ENCODE results near the gene MCTP1. TPM values are rescaled to one million over a fixed set of nuclear protein-coding genes. Genes with fewer than 3 reads are reported as not detected.

Gene MCTP1
- total and polyA plus RNA-seq, 2 experiments from 2014 or later, result 0.23 TPM; not detected in 1

GRCh38 chr5:95142145-95142544, 142.7 kb downstream of the MCTP1 start:
- H3K36me3 ChIP-seq (ENCODE audit: low read depth), result no peaks in the 10 kb centered on the region
- H2AFZ ChIP-seq, result no peak overlapping the region
- H3K4me1 ChIP-seq (ENCODE audit: insufficient read depth), result no peaks in the 10 kb centered on the region
- no peaks in the 10 kb centered on the region for H3K9me3 ChIP-seq (ENCODE audit: low read depth)
- no peak overlapping the region for H3K9ac ChIP-seq
- no peaks in the 10 kb centered on the region for H3F3A ChIP-seq (ENCODE audit: insufficient read depth)
- no peaks in the 10 kb centered on the region for H3K9me2 ChIP-seq (ENCODE audit: insufficient read depth)
- no peak for TF ChIP-seq EZH2 (IDR thresholded peaks at IDR 0.05; ENCODE audit: insufficient read depth, poor library complexity, severe bottlenecking)
- no peak for TF ChIP-seq EZH2phosphoT487 (IDR thresholded peaks at IDR 0.05; ENCODE audit: insufficient read depth, low read depth)
- H3K4me3 ChIP-seq, result no peak overlapping the region
- no peaks in the 10 kb centered on the region for H3K27me3 ChIP-seq (replicated peaks; ENCODE audit: insufficient read depth)
- no peak overlapping the region for H3K4me2 ChIP-seq (ENCODE audit: unreplicated experiment)
- 0 to 2% methylated on average over 3 of the region's 3 CpGs for WGBS, 2 experiments (ENCODE audit: low coverage in 1 of 2, low lambda C conversion rate in 2 of 2, missing lambda C conversion rate in 2 of 2)
- in situ Hi-C loops (cut with MboI), result no loop called here
- H3K79me2 ChIP-seq (ENCODE audit: insufficient read depth), result no peaks in the 10 kb centered on the region
- no peak for DNase-seq
- no peak overlapping the region for H3K27ac ChIP-seq
- no peaks in the 10 kb centered on the region for H4K20me1 ChIP-seq (ENCODE audit: insufficient read depth)

GRCh38 chr5:95141141-95141540, 143.8 kb downstream of the MCTP1 start:
- in situ Hi-C loops (cut with MboI), result no loop called here
- H3K79me2 ChIP-seq (ENCODE audit: insufficient read depth), result no peaks in the 10 kb centered on the region
- H3K9ac ChIP-seq, result no peak overlapping the region
- H3K4me3 ChIP-seq, result no peak overlapping the region
- no peak overlapping the region for H2AFZ ChIP-seq
- H4K20me1 ChIP-seq (ENCODE audit: insufficient read depth), result no peaks in the 10 kb centered on the region
- H3K4me2 ChIP-seq (ENCODE audit: unreplicated experiment), result no peak overlapping the region
- no peaks in the 10 kb centered on the region for H3K9me2 ChIP-seq (ENCODE audit: insufficient read depth)
- H3K27ac ChIP-seq, result no peak overlapping the region
- no peaks in the 10 kb centered on the region for H3K9me3 ChIP-seq (ENCODE audit: low read depth)
- WGBS, 2 experiments (ENCODE audit: low coverage in 1 of 2, low lambda C conversion rate in 2 of 2, missing lambda C conversion rate in 2 of 2), result 15 to 20% methylated on average over 3 of the region's 3 CpGs
- H3K4me1 ChIP-seq (ENCODE audit: insufficient read depth), result no peaks in the 10 kb centered on the region
- no peaks in the 10 kb centered on the region for H3K36me3 ChIP-seq (ENCODE audit: low read depth)
- no peaks in the 10 kb centered on the region for H3K27me3 ChIP-seq (replicated peaks; ENCODE audit: insufficient read depth)
- no peak for DNase-seq
- no peaks in the 10 kb centered on the region for H3F3A ChIP-seq (ENCODE audit: insufficient read depth)
- TF ChIP-seq EZH2phosphoT487 (IDR thresholded peaks at IDR 0.05; ENCODE audit: insufficient read depth, low read depth) (no peak), EZH2 (IDR thresholded peaks at IDR 0.05; ENCODE audit: insufficient read depth, poor library complexity, severe bottlenecking) (no peak)

- DNase-seq, result no peak
Measured at GRCh38 chr5:95134326-95134725, 150.6 kb downstream of the MCTP1 start.

GRCh38 chr5:95132096-95132495, 152.8 kb downstream of the MCTP1 start:
- no peak overlapping the region for H3K9ac ChIP-seq
- no peak overlapping the region for H3K4me2 ChIP-seq (ENCODE audit: unreplicated experiment)
- no peaks in the 10 kb centered on the region for H3F3A ChIP-seq (ENCODE audit: insufficient read depth)
- H3K27ac ChIP-seq, result no peak overlapping the region
- 8 to 35% methylated on average over 1 of the region's 1 CpG for WGBS, 2 experiments (ENCODE audit: low coverage in 1 of 2, low lambda C conversion rate in 2 of 2, missing lambda C conversion rate in 2 of 2)
- DNase-seq, result no peak
- in situ Hi-C loops (cut with MboI), result no loop called here
- no peak for TF ChIP-seq EZH2 (IDR thresholded peaks at IDR 0.05; ENCODE audit: insufficient read depth, poor library complexity, severe bottlenecking)
- no peak overlapping the region for H3K4me3 ChIP-seq
- no peaks in the 10 kb centered on the region for H3K4me1 ChIP-seq (ENCODE audit: insufficient read depth)
- H3K9me2 ChIP-seq (ENCODE audit: insufficient read depth), result no peaks in the 10 kb centered on the region
- H3K79me2 ChIP-seq (ENCODE audit: insufficient read depth), result no peaks in the 10 kb centered on the region
- no peaks in the 10 kb centered on the region; the same call in 1 of the 2 replicates for H3K27me3 ChIP-seq (replicated peaks; ENCODE audit: insufficient read depth)
- no peaks in the 10 kb centered on the region for H4K20me1 ChIP-seq (ENCODE audit: insufficient read depth)
- H2AFZ ChIP-seq, result no peak overlapping the region
- no peaks in the 10 kb centered on the region for H3K36me3 ChIP-seq (ENCODE audit: low read depth)
- H3K9me3 ChIP-seq (ENCODE audit: low read depth), result no peaks in the 10 kb centered on the region

More at GRCh38 chr5:95134326-95134725, 150.6 kb downstream of the MCTP1 start:
- no peaks in the 10 kb centered on the region for H3K79me2 ChIP-seq (ENCODE audit: insufficient read depth)
- no peaks in the 10 kb centered on the region for H3K36me3 ChIP-seq (ENCODE audit: low read depth)
- in situ Hi-C loops (cut with MboI), result no loop called here
- no peak overlapping the region for H3K4me3 ChIP-seq
- no peak overlapping the region for H2AFZ ChIP-seq
- no peaks in the 10 kb centered on the region for H3K4me1 ChIP-seq (ENCODE audit: insufficient read depth)
- TF ChIP-seq EZH2phosphoT487 (IDR thresholded peaks at IDR 0.05; ENCODE audit: insufficient read depth, low read depth) (no peak), EZH2 (IDR thresholded peaks at IDR 0.05; ENCODE audit: insufficient read depth, poor library complexity, severe bottlenecking) (no peak)
- H3K9me2 ChIP-seq (ENCODE audit: insufficient read depth), result no peaks in the 10 kb centered on the region
- H3F3A ChIP-seq (ENCODE audit: insufficient read depth), result no peaks in the 10 kb centered on the region
- no peaks in the 10 kb centered on the region for H4K20me1 ChIP-seq (ENCODE audit: insufficient read depth)
- 31 to 37% methylated on average over 3 of the region's 3 CpGs for WGBS, 2 experiments (ENCODE audit: low coverage in 1 of 2, low lambda C conversion rate in 2 of 2, missing lambda C conversion rate in 2 of 2)
- no peak overlapping the region for H3K9ac ChIP-seq
- H3K27ac ChIP-seq, result no peak overlapping the region
- H3K9me3 ChIP-seq (ENCODE audit: low read depth), result no peaks in the 10 kb centered on the region
- no peaks in the 10 kb centered on the region; the same call in 1 of the 2 replicates for H3K27me3 ChIP-seq (replicated peaks; ENCODE audit: insufficient read depth)
- no peak overlapping the region for H3K4me2 ChIP-seq (ENCODE audit: unreplicated experiment)

GRCh38 chr5:95130941-95131340, 154.0 kb downstream of the MCTP1 start:
- Histone ChIP-seq H3K9me2 (ENCODE audit: insufficient read depth) (no peaks in the 10 kb centered on the region), H3K4me1 (ENCODE audit: insufficient read depth) (no peaks in the 10 kb centered on the region)
- WGBS, 2 experiments (ENCODE audit: low coverage in 1 of 2, low lambda C conversion rate in 2 of 2, missing lambda C conversion rate in 2 of 2), result 8 to 9% methylated on average over 3 of the region's 3 CpGs

More at GRCh38 chr5:95130941-95131340, 154.0 kb downstream of the MCTP1 start:
- no peak overlapping the region for H3K27ac ChIP-seq
- peaks cover 3% of the 10 kb centered on the region for H3K27me3 ChIP-seq (replicated peaks; ENCODE audit: insufficient read depth)
- no peak overlapping the region for H2AFZ ChIP-seq
- no peaks in the 10 kb centered on the region for H3K79me2 ChIP-seq (ENCODE audit: insufficient read depth)
- H3K9me3 ChIP-seq (ENCODE audit: low read depth), result no peaks in the 10 kb centered on the region
- no peak overlapping the region for H3K4me3 ChIP-seq
- peak; percentile 1 for DNase-seq
- TF ChIP-seq EZH2 (IDR thresholded peaks at IDR 0.05; ENCODE audit: insufficient read depth, poor library complexity, severe bottlenecking) (no peak), EZH2phosphoT487 (IDR thresholded peaks at IDR 0.05; ENCODE audit: insufficient read depth, low read depth) (no peak)
- no peaks in the 10 kb centered on the region; the same call in 1 of the 2 replicates for H4K20me1 ChIP-seq (ENCODE audit: insufficient read depth)
- in situ Hi-C loops (cut with MboI), result no loop called here
- H3K4me2 ChIP-seq (ENCODE audit: unreplicated experiment), result no peak overlapping the region
- no peaks in the 10 kb centered on the region for H3F3A ChIP-seq (ENCODE audit: insufficient read depth)
- H3K36me3 ChIP-seq (ENCODE audit: low read depth), result no peaks in the 10 kb centered on the region
- no peak overlapping the region for H3K9ac ChIP-seq

Measured in GM23248 (cell line).